GM21825 (cell line): Measurements from ENCODE around the gene DUS2.
"Not testable (repeated sequence)": the region's sequence is repeated elsewhere in the genome, so short reads cannot be mapped to it uniquely, and the experiment has no call there.

Experiments used
- ATAC-seq: cut with Tn5 transposase; IDR thresholded peaks from one replicate; pipeline ENCODE4 v1.9.1; 2021; ENCODE audit warnings: mild to moderate bottlenecking, moderate library complexity; ENCODE audit not compliant: unreplicated experiment

DUS2 gene

DNA sequence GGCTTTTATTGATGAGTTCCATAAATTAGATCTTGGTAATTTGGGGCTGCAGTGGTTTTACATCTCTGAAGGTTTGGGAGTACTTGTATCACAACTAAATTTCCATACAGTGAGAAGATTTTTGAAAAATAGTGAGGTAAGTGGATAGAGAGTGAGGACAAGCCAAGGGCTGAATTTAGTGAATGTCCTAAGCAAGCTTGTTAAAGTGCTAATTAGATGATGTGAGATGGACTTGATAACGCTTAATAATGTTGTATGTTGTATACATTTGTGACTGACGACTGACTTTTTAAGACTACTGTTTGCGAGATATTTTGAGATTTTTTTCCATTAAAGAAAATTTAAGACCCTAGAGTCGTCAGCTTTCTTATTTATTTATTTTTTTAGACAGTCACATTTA, 66.0 kb downstream of the DUS2 start:
- no peak for ATAC-seq

DNA sequence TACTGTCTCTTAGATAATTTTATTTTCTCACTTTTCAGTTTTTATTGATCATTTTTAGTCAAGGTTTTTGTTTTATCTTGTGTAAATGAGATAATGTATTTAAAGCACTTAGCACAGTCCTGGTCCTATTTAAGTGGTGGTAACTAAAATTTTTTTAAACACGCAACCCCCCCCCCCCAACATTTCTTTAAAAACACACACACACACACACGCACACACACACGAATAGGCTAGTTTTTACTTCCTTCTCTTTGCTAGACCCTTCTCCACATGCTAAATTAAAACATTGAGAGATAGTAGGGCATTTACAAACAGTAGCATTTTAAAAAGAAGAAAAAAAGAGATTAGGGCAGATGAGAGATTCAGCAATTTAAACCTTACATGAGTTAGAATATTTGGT, 67.0 kb downstream of the DUS2 start:
- no peak for ATAC-seq

DNA sequence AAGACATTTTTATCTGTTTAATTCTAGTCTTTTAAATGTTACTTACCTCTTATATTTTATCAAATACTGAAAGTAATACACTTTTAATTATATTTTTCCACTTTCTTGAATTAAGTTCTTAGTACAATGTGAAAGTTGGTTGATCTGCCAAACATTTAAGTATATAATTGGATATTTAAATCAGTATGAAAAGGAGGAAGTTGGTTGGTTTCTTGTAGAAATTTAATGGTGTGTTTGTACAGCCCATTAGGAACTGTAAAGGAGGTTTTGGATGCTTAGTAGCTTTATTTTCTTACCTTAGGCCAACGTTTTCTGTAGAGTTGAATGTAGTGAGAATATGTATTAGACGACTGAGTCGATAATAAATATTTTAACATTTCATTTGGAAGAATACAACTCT, 67.4 kb downstream of the DUS2 start:
- no peak for ATAC-seq

DNA sequence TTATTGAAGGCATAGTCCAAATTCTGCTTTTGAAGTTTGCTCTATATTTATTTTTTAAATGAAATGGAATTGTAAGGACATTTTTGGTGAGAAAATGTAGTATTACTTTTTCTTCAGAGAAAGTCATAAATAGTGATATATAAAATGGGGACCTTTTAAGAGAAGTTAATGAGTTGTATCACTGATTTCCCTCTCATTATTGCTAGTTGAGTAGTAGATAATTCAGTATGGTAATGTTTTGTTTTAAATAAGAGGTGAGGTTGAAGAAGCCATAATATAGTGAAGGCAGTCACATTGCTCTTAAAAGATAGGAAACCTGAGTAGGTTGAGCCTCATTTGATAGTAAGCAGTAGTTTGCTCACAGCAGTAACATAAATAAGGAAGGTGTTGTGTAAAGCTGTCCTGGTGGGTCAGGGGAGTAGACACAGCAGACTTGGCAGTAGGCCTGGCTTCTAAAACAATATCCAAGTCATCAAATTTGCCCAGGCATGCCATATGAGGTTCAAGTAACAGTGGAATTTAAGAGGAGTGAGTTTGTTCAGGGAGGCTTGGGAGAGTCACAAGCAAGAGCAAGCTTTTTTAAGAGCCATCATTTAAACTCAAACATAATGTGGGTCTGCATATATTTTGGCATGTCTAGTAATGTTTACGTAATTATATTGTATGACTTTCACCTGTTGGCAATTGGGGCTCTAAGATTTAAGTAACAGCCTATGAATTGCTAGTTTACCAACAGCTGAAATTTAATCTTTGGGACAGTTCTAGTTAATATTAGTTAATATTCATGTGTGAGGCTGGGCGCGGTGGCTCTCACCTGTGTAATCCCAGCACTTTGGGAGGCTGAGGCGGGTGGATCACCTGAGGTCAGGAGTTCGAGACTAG, 68.5 kb downstream of the DUS2 start:
- no peak for ATAC-seq

DNA sequence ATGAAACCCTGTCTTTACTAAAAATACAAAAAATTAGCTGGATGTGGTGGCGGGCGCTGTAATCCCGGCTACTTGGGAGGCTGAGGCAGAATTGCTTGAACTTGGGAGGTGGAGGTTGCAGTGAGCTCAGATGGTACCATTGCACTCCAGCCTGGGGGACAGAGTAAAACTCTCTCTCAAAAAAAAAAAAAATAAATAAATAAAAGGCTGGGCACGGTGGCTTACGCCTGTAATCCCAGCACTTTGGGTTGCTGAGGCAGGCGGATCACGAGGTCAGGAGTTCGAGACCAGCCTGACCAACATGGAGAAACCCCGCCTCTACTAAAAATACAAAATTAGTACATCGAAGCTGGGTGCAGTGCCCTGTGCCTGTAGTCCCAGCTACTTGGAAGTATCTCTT, 69.2 kb downstream of the DUS2 start:
- ATAC-seq = not testable (repeated sequence)

DNA sequence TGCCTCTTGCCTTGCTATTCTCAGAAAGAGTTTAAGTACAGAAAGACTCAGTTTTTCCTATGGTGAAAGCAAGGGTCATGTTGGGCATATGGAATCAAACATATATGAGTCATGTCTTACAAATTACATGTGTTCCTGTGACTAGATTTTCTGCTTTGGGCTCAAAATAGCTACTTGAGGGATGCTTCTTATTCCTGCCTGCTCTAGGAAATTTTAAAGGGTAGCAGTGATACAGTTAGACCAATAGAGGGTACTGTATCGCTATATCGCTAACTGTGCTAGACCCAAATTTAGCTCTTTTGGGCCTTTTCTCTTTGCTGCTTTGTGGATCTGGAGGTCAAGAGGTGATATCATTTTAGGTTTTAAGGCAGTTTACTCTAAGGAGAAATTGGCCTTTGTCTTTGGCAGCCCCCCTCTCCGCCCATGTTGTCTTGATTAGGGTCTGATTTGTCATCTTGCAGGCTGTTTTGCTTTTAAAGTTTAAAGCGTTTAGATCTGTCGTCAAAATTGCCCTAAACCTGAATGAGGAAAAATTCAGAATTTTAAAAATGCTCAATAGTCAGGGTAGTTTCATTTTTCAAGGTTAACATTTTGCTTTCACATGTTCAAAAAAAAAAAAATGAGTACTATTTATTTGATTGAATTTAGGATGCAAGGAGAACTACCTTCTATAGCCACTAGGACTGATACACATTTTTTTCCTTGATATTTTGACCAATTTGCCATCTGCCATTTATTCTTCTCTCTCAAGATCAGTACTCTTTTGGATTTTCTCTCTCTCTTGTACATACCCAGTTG, 70.9 kb downstream of the DUS2 start:
- ATAC-seq = no peak

DNA sequence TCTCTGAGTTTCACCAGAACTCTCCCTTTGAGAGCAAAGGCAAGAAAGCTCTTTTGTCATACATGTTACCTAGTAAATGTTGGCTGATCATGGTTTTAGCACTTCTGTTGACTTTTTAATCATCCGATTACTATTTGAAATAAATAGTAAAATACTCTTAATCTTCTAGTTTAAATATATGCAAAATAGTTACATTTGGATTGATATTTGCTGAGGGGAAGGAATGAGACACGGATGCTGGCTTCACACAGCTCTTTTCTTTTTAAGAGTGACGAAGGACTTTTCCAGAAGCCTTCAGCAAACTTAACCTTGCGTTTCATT, 71.5 kb downstream of the DUS2 start:
- no peak for ATAC-seq

DNA sequence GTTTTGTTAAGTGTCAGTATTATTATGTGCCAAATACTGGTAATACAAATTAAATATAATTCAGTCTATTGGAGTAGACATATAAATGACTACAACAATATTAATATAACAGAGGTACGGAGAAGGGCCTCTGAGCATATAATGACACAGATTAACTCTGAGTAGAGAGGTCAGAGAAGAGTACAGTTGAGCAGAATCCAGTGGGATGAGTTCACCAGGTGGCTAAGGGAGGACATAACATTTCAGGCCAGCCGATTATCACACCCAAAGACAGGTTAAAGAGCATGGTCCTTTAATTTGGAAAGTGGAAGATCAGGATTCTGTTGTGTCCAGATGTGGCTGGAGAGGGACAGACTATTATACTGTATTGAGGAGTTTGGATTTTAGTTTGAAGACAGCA, 73.4 kb downstream of the DUS2 start:
- ATAC-seq = no peak

DNA sequence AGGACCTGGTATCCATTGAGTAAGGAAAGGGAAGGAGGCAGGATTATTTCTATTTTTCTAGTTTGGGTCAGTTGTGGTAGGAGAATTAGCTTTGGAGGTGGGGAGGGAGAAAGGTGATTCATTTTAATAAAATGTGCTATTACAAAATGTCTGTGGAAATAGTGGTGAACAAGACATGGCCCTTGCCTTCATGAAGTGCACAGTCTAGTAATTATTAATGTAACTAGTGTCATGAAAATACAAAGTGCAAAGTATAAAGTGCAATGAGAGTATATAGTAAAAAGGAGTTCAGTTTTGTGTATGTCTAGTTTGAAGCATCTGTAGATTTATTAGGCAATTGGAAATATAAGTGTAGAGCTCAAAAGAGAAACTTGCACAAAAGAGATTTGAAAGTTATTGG, 74.0 kb downstream of the DUS2 start:
- ATAC-seq = no peak

DNA sequence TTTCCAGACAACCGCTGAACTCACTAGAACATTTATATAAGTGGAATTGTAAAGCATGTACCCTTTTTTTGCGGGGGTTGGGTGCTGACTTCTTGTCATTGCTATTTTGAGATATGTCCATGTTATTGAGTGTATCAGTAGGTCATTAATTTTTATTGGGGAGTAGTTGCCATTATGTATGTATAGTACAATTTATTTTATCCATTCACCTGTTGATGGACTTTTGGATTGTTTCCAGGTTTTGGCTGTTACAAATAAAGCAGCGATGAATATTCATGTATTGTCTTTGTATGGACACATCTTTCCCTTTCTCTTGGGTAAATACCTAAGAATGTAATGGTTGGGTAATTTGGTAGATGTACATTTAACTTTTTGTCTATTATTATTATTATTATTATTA, 74.8 kb downstream of the DUS2 start:
- no peak for ATAC-seq

DNA sequence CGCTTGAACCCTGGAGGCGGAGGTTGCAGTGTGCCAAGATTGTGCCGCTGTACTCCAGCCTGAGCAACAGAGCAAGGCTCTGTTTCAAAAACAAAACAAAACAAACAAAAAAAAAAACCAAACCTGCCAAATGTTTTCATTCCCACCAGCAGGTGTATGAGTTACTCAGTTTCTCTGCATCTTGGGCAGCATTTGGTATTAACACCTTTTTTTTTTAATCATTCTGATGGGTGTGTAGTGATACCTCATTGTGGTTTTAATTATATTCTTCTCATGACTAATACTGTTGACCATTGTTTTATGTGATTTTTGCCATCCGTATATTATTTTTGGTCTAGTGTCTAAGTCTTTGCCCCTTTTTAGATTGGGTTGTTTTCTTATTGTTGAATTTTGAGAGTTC, 77.4 kb downstream of the DUS2 start:
- no peak for ATAC-seq

DNA sequence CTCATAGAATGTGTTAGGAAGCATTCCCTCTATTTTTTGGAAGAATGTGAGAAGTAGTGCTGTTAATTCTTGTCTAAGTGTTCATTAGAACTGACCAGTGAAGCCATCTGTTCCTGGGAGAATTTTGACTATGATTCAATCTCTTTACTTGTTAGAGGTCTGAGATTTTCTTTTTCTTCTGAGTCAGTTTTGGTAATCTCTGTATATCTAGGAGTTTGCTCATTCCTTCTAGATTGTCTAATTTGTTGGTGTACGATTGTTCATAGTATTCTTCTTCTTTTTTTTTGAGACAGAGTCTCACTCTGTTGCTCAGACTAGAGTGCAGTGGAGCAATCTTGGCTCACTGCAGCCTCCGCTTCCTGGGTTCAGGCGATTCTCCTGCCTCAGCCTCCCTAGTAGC, 82.5 kb downstream of the DUS2 start:
- no peak for ATAC-seq

DNA sequence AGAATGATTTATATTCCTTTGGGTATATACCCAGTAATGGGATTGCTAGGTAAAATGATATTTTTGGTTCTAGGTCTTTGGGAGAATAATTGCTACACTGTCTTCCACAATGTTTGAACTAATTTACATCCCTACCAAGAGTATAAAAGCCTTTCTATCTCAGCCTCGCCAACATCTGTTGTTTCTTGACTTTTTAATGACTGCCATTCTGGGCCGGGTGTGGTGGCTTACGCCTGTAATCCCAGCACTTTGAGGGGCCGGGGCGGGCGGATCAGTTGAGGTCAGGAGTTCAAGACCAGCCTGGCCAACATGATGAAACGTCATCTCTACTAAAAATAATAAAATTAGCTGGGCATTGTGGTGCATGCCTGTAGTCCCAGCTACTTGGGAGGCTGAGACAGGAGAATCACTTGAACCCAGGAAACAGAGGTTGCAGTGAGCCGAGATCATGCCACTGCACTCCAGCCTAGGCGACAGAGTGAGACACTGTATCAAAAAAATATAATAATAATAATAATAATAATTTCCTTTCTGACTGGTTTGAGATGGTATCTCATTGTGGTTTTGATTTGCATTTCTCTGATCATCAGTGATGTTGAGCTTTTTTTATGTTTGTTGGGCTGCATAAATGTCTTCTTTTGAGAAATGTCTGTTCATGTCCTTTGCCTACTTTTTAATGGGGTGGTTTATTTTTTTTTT, 84.3 kb downstream of the DUS2 start:
- not testable (repeated sequence) for ATAC-seq

DNA sequence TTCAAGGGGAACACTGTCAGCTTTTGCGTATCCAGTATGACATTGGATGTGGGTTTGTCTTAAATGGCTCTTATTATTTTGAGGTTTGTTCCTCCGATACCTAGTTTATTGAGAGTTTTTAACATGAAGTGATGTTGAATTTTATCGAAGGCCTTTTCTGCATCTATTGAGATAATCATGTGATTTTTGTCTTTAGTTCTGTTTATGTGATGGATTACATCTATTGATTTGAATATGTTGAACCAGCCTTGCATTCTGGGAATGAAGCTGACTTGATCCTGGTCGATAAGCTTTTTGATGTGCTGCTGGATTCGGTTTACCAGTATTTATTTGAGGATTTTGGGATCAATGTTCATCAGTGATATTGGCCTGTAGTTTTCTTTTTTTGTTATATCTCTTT, 86.1 kb downstream of the DUS2 start:
- not testable (repeated sequence) for ATAC-seq

DNA sequence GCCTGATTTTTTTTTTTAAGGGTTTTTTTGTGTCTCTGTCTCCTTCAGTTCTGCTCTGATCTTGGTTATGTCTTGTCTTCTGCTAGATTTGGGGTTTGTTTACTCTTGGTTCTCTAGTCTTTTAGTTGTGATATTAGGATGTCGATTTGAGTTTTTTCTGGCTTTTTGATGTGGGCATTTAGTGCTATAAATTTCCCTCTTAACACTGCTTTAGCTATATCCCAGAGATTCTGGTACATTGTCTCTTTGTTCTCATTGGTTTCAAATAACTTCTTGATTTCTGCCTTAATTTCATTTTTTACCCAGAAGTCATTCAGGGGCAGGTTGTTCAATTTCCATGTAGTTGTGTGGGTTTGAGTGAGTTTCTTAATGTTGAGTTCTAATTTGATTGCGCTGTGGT, 87.5 kb downstream of the DUS2 start:
- ATAC-seq = not testable (repeated sequence)

DNA sequence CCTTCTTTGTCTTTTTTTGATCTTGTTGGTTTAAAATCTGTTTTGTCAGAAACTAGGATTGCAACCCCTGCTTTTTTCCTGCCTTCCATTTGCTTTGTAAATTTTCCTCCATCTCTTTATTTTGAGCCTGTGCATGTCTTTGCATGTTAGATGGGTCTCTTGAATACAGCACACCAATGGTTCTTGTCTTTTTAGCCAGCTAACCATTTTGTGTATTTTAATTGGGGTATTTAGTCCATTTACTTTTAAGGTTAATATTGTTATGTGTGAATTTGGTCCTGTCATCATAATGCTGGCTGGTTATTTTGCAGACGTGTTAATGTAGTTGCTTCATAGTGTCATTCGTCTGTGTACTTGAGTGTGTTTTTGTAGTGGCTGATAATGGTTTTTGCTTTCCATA, 88.3 kb downstream of the DUS2 start:
- no peak for ATAC-seq

DNA sequence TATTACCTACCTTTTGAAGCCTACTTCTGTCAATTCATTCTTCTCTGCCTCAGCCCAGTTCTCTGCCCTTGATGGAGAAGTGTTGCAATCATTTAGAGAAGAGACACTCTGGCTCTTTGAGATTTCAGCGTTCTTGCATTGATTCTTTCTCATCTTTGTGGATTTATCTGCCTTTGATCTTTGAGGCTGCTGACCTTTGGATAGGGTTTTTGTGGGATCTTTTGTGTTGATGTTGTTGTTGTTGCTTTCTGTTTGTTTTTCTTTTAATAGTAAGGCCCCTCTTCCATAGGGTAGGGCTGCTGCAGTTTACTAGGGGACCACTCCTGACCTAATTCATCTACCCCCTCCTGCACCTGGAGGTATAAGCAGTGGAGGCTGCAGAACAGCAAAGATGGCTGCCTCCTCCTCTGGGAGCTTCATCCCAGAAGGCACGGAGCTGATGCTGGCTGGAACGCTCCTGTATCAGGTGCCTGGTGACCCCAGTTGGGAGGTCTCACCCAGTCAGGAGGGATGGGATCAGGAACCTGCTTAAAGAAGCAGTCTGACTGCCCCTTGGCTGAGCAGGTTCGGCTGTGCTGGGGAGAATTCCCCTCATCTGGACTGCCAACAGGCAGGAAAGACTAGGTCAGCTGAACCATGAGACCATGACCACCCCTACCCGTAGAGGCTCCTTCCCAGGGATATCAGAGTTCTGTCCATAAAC, 90.1 kb downstream of the DUS2 start:
- ATAC-seq = no peak

DNA sequence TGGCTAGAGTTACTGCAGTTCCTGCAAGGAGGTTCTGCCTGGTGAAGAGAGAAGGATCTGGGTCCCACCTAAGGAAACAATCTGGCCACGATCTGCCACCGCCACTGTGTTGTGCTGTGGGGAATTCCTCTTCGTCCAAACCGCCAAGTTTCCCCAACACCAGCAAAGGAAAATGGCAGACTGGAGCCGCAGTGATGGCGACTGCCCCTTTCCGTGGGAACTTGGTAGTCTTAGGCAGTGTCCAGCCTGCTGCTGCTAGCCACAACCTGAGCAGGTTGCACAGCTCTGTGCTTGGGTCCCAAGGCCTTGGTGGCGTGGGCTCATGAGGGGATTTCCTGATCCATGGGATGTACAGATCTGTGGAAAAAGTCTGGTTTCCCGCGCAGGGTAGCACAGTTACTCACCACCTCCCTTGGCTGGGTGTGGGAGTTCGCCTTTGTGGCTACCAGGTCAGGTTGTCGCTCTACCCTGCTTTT, 90.7 kb downstream of the DUS2 start:
- ATAC-seq = no peak

DNA sequence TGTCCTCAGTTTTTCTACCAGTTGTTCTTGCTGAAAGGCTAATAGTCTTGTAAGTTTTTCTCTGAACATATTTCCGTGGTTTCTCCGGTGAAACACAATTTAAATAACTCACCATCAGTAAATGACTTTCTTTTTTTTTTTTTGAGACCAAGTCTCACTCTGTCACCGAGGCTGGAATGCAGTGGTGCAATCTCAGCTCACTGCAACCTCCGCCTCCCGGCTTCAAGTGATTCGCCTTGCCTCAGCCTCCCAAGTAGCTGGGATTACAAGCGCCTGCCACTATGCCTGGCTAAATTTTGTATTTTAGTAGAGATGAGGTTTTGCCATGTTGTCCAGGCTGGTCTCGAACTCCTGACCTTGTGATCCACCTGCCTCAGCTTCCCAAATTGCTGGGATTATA, 91.9 kb downstream of the DUS2 start:
- not testable (repeated sequence) for ATAC-seq

DNA sequence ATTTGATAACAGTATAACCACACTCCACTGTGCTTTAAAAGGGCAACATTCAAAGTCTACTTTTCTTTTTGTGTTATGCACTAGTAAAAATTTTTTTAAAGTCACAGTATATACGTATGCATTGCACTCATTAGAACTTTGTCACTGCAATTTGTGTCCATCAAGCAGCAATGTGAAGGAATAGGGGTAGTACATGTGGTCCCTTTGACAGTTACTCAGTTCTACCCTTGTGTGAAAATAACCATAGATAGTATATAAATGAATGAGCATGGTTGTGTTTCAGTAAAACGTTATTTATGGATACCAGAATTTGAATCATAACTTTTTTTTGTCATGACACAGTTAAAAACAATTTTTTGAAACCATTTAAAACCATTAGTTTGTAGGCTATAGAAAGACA, 92.8 kb downstream of the DUS2 start:
- no peak for ATAC-seq

DNA sequence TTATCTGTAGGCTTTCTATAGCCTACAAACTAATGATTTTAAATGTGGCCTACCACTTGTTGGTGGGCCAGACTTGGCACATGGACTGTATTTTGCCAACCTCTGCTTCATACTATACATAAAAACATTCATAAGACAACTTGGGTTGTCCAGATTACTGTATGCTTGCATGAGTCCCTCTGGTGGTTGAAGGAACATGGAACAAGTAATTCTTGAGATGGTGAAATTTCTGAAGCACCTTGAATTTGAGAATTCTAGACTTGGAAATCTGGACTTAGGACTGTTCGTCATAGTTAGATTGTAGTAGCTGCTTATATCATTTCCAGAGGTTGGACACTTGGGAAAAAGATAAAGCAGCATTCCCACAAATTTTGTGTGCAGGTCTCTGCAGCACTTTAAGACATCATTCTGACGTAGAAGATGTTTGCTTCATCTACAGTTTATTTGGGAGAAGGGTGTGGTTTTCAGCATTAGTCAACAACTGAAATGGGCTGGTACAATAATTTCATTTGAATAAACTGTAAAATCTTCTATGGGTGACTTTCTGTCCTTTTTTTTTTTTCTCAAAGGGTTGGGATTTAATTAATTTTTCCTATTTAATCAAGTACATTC, 93.3 kb downstream of the DUS2 start:
- no peak for ATAC-seq
